PC-3 (cell line): ENCODE data around the gene TLCD4. TPM values are rescaled to one million over a fixed set of nuclear protein-coding genes. Genes with fewer than 3 reads are reported as not detected.

ENCODE experiments used
- ATAC-seq: fragments of 200-7000 bp; cut with Tn5 transposase; 2 replicates; pipeline ENCODE4 v1.9.1; 2020; ENCODE audit warnings: mild to moderate bottlenecking, moderate library complexity
- BruUV-seq: library from RNA; stranded (reverse); fragments of 400-500 nt; replicated peaks from 2 replicates; lab custom pipeline; 2021; lab: Mats Ljungman, UMichigan
- CTCF ChIA-PET: fragments of 300-600 bp; sonication (Branson Sonifier 250); formaldehyde crosslinking; loops from one replicate; lab custom pipeline; 2022; ENCODE audit warnings: antibody characterized with exemption; lab: Charles Lee
- POLR2A ChIA-PET: fragments of 300-600 bp; sonication (Branson Sonifier 250); formaldehyde crosslinking; loops from one replicate; lab custom pipeline; 2022; ENCODE audit warnings: antibody characterized with exemption; ENCODE audit not compliant: unreplicated experiment; lab: Charles Lee
- DNase-seq: peaks from one replicate; pipeline ENCODE4 v3.0.0-alpha.2; 2015
- H2AFZ ChIP-seq: fragments of 300-600 bp; sonication (generic); 2 replicates; pipeline ENCODE4 v1.6.0; 2016; ENCODE audit warnings: antibody characterized with exemption, low read length
- H3F3A ChIP-seq: fragments of 300-600 bp; sonication (generic); one replicate; pipeline ENCODE4 v1.6.0; 2017; ENCODE audit warnings: antibody characterized with exemption, low read length, control low read depth, mild to moderate bottlenecking; ENCODE audit not compliant: unreplicated experiment
- H3K27ac ChIP-seq: fragments of 300-600 bp; sonication (generic); 2 replicates; pipeline ENCODE4 v1.5.1; 2016; ENCODE audit warnings: mild to moderate bottlenecking, low read length
- H3K27me3 ChIP-seq: fragments of 300-600 bp; sonication (generic); 2 replicates; pipeline ENCODE4 v1.6.1; 2016; ENCODE audit warnings: low read length, mixed read lengths
- H3K36me3 ChIP-seq: fragments of 300-600 bp; sonication (generic); 2 replicates; pipeline ENCODE4 v1.6.1; 2016; ENCODE audit warnings: low read depth, mixed run types, low read length, mixed read lengths
- H3K4me1 ChIP-seq: fragments of 300-600 bp; sonication (generic); 2 replicates; pipeline ENCODE4 v1.5.1; 2016; ENCODE audit warnings: low read length; ENCODE audit not compliant: insufficient read depth
- H3K4me2 ChIP-seq: fragments of 300-600 bp; sonication (generic); 2 replicates; pipeline ENCODE4 v1.6.0; 2016; ENCODE audit warnings: low read length
- H3K4me3 ChIP-seq: fragments of 300-600 bp; sonication (generic); 2 replicates; pipeline ENCODE4 v1.5.1; 2016; ENCODE audit warnings: mild to moderate bottlenecking, low read length, mixed read lengths
- H3K79me2 ChIP-seq: fragments of 300-600 bp; sonication (generic); 2 replicates; pipeline ENCODE4 v1.6.1; 2017; ENCODE audit warnings: low read length, mixed read lengths
- H3K9ac ChIP-seq: fragments of 300-600 bp; sonication (generic); 2 replicates; pipeline ENCODE4 v1.6.0; 2016; ENCODE audit warnings: mild to moderate bottlenecking, low read length
- H3K9me2 ChIP-seq: fragments of 300-600 bp; sonication (generic); replicated peaks from 2 replicates; pipeline ENCODE4 v1.6.1; 2016; ENCODE audit warnings: mixed run types, low read length, mixed read lengths
- H3K9me3 ChIP-seq: fragments of 300-600 bp; sonication (generic); 2 replicates; pipeline ENCODE4 v1.6.1; 2016; ENCODE audit warnings: low read length, mixed read lengths
- H4K20me1 ChIP-seq: fragments of 300-600 bp; sonication (generic); 2 replicates; pipeline ENCODE4 v1.6.1; 2016; ENCODE audit warnings: low read length, mixed read lengths
- EZH2 ChIP-seq: fragments of 300-600 bp; sonication (generic); IDR thresholded peaks from one replicate; pipeline ENCODE4 v1.6.1; 2017; ENCODE audit warnings: antibody characterized with exemption, mild to moderate bottlenecking, low read length; ENCODE audit not compliant: unreplicated experiment
- EZH2phosphoT487 ChIP-seq: fragments of 300-600 bp; sonication (generic); IDR thresholded peaks from 2 replicates; pipeline ENCODE4 v1.6.1; 2018; ENCODE audit warnings: mild to moderate bottlenecking, antibody characterized with exemption, low read length, borderline replicate concordance
- intact Hi-C: fragments of 100-400 bp; cut with micrococcal nuclease; formaldehyde crosslinking; loops from 2 replicates; pipeline ENCODE4 v1.9.0; 2023
- total RNA-seq: library from RNA; depleted of rRNA; stranded (reverse); fragments of >200 nt; gene quantifications from 2 replicates; pipeline ENCODE4 v1.2.3, GENCODE V29; 2014
- TF ChIP-seq, protein P1 (sequence below): fragments of 300-600 bp; sonication (generic); conservative IDR thresholded peaks from 2 replicates; pipeline ENCODE4 v1.5.1; 2017; ENCODE audit warnings: antibody characterized with exemption, low read depth, mild to moderate bottlenecking, low read length

TLCD4 gene
- total RNA-seq, 1 experiment from 2014 or later: 8.3 TPM

GRCh38 chr1:95122151-95122697 lies 5.1 kb downstream of the TLCD4 start:
- Histone ChIP-seq H3K4me1 (peaks cover 15% of the 10 kb centered on the region), H3F3A (no peaks in the 10 kb centered on the region), H3K9ac (no peak overlapping the region), H3K4me2 (no peak overlapping the region), H3K9me3 (no peaks in the 10 kb centered on the region), H3K9me2 (no peaks in the 10 kb centered on the region), H3K4me3 (no peak overlapping the region), H3K36me3 (no peaks in the 10 kb centered on the region), H3K27ac (no peak overlapping the region), H4K20me1 (no peaks in the 10 kb centered on the region), H2AFZ (no peak overlapping the region), H3K27me3 (no peaks in the 10 kb centered on the region), H3K79me2 (peaks cover 18% of the 10 kb centered on the region)
- CTCF ChIA-PET: no interaction called here
- DNase-seq (no peak), ATAC-seq (no peak)
- POLR2A ChIA-PET: no interaction called here
- intact Hi-C loops: no loop called here
- TF ChIP-seq EZH2: no peak
- TF ChIP-seq, protein P1, sequence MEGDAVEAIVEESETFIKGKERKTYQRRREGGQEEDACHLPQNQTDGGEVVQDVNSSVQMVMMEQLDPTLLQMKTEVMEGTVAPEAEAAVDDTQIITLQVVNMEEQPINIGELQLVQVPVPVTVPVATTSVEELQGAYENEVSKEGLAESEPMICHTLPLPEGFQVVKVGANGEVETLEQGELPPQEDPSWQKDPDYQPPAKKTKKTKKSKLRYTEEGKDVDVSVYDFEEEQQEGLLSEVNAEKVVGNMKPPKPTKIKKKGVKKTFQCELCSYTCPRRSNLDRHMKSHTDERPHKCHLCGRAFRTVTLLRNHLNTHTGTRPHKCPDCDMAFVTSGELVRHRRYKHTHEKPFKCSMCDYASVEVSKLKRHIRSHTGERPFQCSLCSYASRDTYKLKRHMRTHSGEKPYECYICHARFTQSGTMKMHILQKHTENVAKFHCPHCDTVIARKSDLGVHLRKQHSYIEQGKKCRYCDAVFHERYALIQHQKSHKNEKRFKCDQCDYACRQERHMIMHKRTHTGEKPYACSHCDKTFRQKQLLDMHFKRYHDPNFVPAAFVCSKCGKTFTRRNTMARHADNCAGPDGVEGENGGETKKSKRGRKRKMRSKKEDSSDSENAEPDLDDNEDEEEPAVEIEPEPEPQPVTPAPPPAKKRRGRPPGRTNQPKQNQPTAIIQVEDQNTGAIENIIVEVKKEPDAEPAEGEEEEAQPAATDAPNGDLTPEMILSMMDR: no peak
- no peak for TF ChIP-seq EZH2phosphoT487
- BruUV-seq: no TSS peak

- no peak overlapping the region for H3K4me3 ChIP-seq
- TF ChIP-seq EZH2phosphoT487 (no peak), EZH2 (no peak)
- TF ChIP-seq, protein P1: no peak
- no peaks in the 10 kb centered on the region for H3K27me3 ChIP-seq
- H3K4me2 ChIP-seq: no peak overlapping the region
- BruUV-seq: no TSS peak
- no peak overlapping the region for H2AFZ ChIP-seq
- H3F3A ChIP-seq: no peaks in the 10 kb centered on the region
- no peaks in the 10 kb centered on the region for H3K36me3 ChIP-seq
- 0 out of 2 replicates have a peak, but pooled peaks cover under 1% of the 10 kb centered on the region for H3K4me1 ChIP-seq
- no peaks in the 10 kb centered on the region for H3K9me3 ChIP-seq
- no peak overlapping the region for H3K27ac ChIP-seq
- intact Hi-C loops: no loop called here
- no peaks in the 10 kb centered on the region for H4K20me1 ChIP-seq
- DNase-seq (no peak), ATAC-seq (no peak)
- no peak overlapping the region for H3K9ac ChIP-seq
- no peaks in the 10 kb centered on the region for H3K9me2 ChIP-seq
- H3K79me2 ChIP-seq: peaks cover 1% of the 10 kb centered on the region
- ChIA-PET POLR2A (no interaction called here), CTCF (no interaction called here)
These were observed 7.2 kb downstream of the TLCD4 start for GRCh38 chr1:95124342-95124741.

GRCh38 chr1:95126366-95126765 lies 9.2 kb downstream of the TLCD4 start:
- no peak for ATAC-seq
- CTCF ChIA-PET: no interaction called here
- TF ChIP-seq EZH2 (no peak), EZH2phosphoT487 (no peak)
- TF ChIP-seq, protein P1: no peak
- POLR2A ChIA-PET: no interaction called here
- Histone ChIP-seq H3K9ac (no peak overlapping the region), H3K27ac (no peak overlapping the region), H3K4me1 (no peaks in the 10 kb centered on the region), H3K36me3 (no peaks in the 10 kb centered on the region), H3K4me3 (no peak overlapping the region), H3K9me3 (no peaks in the 10 kb centered on the region), H3K27me3 (no peaks in the 10 kb centered on the region), H2AFZ (no peak overlapping the region), H3K79me2 (no peaks in the 10 kb centered on the region), H3K9me2 (no peaks in the 10 kb centered on the region), H3K4me2 (no peak overlapping the region), H3F3A (no peaks in the 10 kb centered on the region), H4K20me1 (no peaks in the 10 kb centered on the region)
- BruUV-seq: no TSS peak
- DNase-seq: no peak
- intact Hi-C loops: no loop called here
